Endometrium (tissue), 2 donors: Measurements from ENCODE around the gene FCHSD2.

Experiments used
- FAIRE-seq: peaks from 2 replicates; lab custom pipeline; 2012; peaks lifted over from hg19 to GRCh38; lab: Jason Lieb, UNC
- donor health status: control.
- donor health status: control.

FCHSD2 gene

DNA sequence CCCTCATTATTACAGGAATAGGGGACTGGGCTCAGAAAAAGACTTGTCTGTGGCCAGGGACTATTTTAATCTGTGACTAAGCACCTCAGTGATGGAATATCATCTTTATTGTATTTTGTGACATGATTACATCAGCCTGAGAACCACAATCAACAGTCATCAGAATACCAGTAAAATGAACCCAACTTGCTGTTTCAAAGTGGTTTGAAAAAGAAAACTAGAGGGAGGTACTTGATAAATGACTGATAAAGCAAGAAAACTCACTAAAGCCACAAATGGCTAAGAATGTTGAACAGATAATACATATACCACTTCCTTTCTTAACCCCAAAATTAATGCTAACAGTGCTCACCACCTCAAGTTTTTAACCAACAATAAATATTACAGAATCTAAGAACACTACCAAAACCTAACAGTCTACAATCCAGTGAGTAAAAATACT is 172.2 kb downstream of the FCHSD2 start:
- no peak for FAIRE-seq

DNA sequence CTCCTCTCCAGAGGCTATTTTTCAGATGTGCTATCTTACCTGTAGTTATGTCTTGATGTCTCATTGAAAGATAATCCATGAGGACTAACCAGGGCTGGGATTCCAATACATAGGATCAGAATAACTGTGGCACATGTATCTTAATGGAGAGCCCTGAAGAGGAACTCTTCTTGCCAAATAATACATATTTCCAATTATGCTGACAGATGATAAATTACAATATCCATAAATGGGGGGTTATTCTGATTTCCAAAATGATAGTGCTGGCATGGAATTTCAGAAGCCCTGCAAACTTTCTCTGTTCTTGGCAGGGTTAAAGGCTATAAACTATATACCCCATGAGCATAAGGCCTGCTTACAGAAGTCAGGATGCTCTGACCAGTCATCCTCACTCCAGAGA is 173.7 kb downstream of the FCHSD2 start:
- no peak for FAIRE-seq

DNA sequence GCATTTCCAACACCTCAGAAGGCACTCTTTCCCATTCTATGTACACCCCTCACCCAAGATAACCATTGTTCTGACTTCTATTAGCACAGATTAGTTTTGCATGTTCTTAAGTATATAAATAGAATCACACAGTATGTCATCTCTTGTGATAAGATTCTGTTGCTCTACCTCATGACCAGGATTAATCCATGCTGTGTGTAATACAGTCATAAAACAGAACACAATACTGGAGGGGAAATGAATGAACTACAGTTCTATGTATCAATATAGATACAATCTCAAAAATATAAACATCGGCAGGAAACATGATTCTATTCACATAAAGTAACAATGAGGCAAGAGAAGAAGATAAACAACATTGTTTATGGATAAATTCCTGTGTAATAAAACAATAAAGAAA is 176.4 kb downstream of the FCHSD2 start:
- no peak for FAIRE-seq

DNA sequence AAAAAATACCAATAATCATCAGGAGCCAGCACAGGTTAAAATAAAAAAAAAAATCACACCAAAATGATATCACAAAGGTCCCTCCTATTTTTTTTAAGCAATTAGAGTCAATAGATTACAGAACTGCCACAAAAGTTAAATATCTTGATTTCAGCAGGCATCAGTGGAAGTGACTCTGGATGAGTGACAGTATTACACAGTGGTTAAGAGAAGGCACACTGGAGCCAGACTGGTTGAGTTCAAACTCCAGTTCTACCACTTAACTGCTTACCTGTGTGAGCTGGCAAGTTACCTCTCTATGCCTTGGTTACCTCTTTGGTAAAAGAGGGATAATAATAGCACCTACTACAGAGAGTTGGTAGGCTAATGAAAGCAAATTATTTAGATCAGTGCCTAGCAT is 179.4 kb downstream of the FCHSD2 start:
- FAIRE-seq: no peak

DNA sequence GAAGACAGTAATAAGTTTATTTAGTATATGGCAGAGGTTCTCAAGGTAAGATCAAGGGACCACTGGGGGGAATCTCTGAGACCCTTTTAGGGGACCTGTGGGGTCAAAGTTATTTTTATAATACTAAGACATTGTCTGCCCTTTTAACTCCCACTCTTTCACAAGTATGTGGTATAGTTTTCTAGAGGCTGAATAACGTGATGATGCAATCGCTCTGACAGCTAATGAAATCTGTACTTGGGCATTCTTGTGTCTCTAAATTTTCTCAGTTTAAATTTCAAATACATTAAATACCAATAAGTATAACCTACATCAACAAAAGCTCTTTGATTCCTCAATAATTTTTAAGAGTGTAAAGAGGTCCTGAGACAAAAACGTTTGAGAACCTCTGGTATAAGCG is 180.0 kb downstream of the FCHSD2 start:
- FAIRE-seq: no peak

DNA sequence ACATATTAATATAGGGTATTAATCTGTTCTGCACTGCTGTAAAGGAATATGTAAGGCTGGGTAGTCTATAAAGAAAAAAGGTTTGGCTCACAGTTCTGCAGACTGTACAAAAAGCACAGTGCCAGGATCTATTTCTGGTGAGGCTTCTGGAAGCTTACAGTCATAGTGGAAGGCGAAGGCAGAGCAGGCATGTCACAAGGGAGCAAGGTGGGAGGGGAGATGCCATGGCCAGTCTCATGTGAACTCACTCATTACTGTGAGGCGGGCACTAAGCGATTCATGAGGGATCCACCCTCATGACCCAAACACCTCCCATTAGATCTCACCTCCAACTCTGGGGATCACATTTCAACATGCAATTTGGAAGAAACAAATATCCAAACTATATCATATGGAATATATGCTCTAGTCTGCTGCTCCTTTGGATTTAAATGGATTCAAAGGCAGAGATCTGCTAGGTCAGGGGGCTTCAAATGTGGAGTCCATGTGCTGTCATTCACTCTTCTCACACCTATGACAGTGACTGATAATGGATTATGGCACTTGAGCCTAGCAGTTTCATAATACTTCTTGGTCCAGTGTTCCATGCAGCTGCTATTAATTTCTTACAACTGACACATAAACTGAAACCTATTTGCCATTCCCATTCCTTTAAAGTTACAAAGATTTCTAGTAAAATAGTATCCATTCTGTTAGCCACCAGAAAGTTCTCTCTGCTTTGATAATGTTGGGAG is 182.0 kb downstream of the FCHSD2 start:
- FAIRE-seq: no peak

DNA sequence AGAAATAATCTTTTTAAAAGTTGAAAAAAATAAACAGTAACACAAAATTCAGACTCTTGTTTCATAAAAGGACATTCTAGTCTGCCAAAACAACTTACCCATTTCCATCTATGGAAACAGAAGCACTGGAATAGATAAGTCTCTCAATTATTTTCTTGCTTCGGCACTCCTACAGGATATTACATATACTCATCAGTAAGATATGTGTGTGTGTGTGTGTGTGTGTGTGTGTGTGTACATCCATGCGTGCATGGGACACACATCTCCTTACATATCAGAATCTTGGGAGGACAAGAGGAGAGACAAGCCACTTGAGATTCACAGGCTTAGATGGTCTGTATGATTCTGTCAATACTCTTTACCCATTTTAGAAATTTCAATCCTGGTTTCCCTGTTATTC is 183.3 kb downstream of the FCHSD2 start:
- FAIRE-seq: no peak

DNA sequence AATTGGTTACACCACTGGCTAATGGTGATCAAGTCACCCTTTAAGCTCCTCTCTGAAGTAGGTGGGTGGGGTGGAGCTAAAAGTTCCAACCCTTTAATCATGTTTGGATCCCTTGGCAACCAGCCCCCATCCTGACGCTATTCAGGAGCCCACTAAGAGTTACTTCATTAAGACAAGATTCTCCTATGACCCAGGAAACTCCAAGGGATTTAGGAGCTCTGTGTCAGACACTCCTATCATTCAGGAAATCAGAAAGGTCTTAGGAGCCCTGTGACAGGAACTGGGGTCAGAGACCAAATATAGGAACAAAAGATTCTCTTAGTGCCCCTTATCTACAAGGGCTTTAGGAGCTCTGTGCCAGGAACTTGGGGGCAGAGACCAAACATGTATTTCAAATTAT is 186.7 kb downstream of the FCHSD2 start:
- FAIRE-seq: no peak

DNA sequence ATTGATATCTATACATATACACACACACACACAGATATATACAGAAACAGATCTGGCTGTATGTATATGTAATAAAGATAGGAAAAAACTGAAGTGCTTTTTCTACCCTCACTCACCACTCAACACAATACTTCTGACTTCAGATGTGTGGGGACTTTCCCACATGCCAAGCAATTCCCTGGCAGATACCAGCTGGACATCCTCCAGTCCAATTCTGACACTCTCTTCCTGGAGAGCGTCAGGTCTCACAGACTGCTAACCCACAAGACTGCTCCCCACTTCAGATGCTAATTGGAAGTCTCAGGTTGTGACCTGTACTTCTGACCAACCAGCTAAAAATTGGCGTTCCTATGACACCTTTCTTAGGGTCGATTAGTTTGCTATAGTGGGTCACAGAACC is 187.3 kb downstream of the FCHSD2 start:
- no peak for FAIRE-seq

DNA sequence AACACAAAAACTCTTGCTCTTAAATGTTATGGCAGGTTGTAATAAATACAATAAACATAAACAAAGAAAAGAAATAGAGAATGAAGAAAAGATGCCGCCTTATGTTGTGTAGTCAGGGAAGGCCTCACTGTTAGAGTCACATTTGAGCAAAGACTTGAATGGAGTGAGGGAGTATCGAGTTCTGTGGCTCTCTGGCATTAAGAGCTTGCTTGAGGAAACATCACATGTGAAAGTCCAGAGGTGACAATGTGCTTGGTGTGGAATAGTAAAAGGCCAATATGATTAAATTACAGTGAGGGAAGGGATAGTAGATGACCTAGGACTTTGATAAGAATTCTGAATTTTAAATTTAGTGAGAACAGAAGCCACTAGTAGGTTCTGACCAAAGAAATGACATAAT is 188.5 kb downstream of the FCHSD2 start:
- no peak for FAIRE-seq

DNA sequence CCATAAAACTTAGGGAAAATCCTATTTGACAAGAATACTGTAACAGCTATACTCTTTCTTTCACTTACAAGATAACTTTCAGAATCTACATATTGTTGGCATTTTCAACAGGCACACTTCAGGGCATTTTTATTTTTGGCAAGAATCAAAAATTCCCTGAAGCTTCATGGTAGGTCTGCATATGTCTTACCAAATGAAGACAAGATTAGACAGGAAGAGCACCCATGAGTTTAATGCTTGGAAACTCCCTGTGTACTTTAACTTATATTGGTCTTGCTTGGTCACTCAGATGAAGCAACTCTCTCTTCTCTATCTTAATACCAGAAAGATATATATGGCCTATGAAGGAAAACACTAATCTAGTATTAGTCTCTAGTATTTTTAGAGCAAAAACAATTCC is 190.2 kb downstream of the FCHSD2 start:
- no peak for FAIRE-seq

DNA sequence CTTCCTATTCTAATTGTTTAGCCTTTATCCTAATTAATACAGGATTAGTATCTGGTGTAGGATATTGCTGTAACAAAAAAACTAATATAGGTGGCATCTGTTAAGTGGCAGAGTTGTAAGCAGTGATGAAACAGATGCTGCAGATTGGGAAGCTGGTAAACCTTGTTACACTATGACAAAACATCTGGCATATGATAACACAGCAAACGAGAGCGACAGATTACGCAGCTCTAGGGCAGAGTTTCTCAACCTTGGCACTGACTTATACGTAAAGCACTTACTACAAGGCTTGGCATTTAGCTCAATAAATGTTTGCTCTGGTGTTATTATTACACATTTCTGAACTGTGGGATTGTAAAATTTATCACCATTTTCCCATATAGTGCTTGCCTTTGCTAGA is 190.9 kb downstream of the FCHSD2 start:
- FAIRE-seq: no peak

DNA sequence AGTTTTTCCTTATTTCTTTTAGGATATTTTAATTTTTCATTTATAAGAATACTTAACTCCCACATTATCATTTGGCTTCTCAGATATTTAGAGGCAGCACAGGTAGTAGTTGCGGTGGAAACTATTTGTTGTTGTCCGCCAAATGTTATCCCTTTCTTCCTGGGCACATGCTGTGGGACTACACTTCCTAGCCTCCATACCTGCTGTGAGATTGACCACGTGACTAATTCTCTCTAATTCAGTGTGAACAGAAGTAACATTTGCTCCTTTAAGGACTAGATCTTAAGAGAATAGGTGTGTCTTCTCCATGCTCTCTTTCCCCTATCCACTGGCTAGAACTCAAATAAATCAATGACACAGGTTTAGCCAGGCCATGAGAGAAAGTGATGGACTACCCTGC is 191.4 kb downstream of the FCHSD2 start:
- no peak for FAIRE-seq

DNA sequence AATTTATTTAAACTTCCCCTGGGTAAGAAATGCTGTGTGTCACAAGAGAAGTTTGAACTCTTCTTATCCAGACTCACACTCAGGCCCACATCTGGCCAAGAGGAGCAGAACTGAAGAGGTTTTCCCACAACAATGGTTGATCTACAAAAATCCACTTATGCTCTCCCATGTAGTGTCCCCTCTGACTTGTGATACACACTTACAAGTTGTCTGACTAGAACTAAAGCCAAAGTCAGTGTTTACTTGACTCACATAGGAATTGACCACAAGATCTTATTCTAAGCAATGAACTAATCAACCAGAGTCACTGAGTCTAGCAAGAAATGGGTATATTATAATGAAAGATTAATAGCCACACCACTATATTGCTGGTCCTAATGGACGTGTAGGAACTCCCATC is 194.9 kb downstream of the FCHSD2 start:
- no peak for FAIRE-seq

DNA sequence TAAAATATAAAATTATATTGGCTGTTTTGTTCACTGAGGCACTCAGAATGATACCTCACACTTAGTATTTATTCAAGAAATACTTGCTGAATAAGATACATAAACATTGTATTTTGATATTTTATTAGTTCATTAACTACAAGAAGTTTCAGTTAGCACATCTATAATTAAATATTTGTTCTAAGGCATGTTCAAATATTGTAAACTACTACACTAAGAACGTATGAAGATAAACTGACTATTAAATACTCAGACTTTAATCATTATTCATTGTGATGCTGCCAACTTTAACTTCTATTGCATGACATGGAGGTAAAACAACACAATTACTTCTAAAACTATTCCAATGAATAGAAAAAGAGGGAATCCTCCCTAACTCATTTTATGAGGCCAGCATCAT is 198.5 kb downstream of the FCHSD2 start:
- FAIRE-seq: no peak

DNA sequence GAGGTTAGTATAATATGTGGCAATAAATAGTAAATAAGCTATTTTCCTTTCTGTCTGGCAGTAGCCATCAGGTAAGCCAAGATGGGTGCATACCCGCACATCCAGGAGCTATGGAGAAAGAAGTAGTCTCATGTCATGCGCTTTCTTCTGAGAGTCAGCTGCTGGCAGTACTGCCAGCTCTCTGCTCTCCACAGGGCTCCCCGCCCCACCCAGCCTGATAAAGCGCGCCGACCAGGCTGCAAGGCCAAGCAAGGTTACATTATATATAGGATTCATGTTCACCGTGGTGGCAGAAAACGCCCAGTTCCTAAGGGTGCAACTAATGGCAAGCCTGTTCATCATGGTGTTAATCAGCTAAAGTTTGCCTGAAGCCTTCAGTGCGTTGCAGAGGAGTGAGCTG is 201.7 kb downstream of the FCHSD2 start:
- no peak for FAIRE-seq

DNA sequence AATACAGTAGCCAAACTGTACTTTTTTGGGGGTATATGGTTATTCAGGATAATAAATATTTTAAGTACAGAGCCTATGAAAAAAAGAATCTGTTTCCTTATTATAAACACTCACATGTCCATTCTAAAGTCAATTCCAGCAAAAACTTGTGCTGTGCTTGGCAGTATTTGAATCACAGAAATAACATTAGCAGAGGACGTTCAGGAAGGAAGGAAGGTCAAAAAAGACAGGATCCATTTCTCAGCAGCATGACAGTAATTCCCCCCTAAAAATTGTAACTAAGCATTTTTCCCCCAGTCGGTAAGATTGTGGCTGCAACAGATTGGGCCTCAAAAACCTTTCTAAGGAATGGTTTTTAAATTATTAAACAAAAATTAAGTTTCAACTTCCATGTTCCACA is 203.1 kb downstream of the FCHSD2 start:
- FAIRE-seq: no peak

DNA sequence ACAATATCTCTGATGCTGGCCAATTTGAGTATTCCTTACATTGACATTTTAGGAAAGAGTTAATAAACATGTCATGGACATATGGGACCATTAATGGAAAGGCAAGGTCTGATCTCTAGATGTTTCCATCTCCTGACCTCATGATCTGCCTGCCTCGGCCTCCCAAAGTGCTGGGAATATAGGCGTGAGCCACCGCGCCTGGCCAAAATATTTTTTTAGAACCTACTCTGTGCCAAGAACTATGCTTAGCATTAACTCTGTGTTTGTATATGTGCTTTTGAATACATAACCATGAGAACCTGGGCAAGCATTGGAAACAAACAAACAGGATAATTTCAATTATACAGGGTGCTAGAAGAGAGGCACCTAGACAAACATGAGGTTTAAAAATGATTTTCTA is 204.7 kb downstream of the FCHSD2 start:
- no peak for FAIRE-seq

DNA sequence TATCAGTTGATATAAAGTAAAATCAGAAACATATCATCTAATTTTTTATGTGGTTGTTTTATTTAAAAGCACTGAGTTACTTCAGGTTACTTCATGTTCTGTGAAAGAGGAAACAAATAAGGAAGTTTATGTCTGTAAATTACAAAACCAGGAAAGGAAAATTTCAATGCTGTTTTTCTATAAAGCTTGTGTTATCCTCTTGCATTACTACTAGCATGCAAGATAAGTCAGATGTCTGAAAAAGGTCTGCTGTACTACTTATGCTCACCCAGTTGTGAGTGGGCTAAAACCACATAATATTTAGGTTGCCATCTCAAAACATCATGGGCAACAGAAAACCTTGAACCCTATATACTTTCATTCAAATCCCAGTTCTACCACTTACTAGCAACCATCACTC is 206.4 kb downstream of the FCHSD2 start:
- no peak for FAIRE-seq

DNA sequence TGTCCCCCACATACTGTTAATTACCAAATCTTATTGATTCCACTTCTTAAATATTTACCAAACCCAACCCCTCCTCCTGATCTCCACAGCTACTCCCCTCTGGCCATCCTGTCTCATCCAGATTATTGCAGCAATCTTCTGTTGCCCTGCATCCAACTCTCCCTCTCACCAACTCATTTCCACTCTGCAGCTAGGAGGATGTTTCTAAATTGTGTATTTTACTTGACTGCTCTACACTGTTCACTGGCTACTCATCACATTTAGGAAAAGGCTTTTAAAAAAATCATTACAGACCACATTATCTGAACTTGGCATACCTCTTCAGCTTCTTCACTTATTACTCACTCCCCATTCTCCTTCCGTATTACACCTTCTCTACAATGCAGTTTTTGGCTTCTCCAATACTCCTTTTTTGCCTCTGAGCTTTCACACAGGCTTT is 210.0 kb downstream of the FCHSD2 start:
- no peak for FAIRE-seq

DNA sequence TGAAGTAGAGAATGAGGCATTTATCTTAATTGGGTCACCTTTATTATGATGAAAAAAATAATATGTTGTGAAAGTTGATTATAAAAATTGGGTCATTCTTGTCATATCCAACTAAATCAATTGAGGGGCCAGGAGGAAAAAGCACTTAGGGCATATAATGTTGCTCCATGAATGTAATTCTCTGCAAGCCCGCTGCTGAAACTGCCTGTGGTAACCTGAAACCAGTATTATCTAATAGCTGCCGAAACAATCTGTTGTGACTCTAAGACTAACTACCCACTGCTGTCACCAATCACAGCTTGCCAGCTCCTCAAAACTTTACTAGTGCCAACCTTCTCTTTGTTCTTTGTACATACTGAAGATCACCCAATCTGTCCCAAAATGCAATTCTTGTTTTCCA is 212.1 kb downstream of the FCHSD2 start:
- FAIRE-seq: no peak

DNA sequence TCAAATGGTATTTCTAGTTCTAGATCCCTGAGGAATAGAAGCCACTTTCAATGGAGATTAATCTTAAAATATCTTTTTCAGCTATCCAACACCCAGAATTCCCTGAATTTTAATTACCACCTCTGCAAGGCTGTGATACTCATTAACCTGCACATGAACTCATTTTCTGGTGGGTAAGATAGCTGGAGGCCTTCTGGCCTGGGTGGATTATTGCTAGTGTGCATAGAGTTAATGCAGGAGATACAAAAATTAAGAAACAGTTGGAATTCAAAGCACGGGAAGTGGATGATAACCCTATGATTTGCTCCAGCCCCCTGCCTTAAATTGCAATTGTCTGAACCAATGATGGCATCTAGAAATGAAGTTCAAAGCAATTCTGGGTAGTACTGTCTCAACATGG is 212.9 kb downstream of the FCHSD2 start:
- no peak for FAIRE-seq

DNA sequence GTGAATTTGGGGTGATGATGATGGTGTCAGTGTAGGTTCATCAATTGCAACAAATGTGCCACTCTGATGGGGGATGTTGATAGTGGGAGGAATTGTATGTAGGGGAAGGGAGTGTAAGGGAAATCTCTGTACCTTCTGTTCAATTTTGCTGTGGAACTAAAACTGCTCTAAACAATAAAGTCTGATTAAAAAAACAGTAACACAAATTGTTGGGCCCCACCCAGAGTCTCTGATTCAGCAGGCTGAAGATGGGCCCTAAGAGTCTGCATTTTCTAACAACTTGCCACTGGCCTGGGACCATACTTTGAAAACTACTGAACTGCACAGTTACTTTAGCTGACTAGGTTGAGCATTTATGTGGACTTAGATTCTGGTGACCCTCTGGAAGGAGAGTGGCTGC is 214.7 kb downstream of the FCHSD2 start:
- FAIRE-seq: no peak

DNA sequence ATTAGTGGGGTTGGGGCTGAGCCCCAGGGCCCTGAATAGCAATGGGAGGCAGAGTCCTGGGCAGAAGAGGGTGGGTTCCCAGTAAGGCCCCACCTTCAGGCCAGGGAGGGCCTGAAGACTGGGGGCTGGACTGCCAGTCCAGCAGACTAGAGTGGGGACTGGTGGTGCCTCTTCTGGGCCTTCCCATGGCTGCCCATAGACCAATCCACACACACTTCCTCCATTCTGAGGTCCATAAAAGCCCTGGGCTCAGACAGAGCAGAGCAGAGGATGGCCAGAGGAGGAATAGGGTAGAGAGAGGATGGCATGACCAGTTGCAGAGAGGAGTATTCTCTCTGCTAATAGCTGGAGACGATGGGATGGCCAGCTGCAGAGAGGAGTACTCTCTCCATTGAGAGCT is 216.0 kb downstream of the FCHSD2 start:
- no peak for FAIRE-seq

DNA sequence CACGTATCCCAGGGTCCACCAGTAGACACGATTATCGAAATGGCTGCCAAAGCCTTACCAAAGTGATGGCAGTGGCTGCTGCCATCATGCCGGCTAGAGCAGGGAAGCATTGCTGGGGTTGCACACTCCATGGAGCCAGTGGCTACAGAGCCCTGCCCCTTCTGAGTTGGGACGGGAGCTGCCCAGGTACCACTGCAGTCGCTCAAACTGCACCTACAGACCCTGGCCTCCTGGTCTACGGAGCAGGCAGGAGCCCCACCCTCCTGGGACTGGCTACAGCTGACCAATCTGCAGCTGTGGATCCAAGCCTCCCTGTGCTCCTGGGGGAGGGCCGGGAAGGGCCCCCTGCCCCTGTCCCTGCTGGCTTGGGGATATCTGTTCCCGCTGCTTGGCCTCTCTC is 216.5 kb downstream of the FCHSD2 start:
- FAIRE-seq: no peak
